ENCODE measurements around the gene EPHB6.

EPHB6 gene

DNA sequence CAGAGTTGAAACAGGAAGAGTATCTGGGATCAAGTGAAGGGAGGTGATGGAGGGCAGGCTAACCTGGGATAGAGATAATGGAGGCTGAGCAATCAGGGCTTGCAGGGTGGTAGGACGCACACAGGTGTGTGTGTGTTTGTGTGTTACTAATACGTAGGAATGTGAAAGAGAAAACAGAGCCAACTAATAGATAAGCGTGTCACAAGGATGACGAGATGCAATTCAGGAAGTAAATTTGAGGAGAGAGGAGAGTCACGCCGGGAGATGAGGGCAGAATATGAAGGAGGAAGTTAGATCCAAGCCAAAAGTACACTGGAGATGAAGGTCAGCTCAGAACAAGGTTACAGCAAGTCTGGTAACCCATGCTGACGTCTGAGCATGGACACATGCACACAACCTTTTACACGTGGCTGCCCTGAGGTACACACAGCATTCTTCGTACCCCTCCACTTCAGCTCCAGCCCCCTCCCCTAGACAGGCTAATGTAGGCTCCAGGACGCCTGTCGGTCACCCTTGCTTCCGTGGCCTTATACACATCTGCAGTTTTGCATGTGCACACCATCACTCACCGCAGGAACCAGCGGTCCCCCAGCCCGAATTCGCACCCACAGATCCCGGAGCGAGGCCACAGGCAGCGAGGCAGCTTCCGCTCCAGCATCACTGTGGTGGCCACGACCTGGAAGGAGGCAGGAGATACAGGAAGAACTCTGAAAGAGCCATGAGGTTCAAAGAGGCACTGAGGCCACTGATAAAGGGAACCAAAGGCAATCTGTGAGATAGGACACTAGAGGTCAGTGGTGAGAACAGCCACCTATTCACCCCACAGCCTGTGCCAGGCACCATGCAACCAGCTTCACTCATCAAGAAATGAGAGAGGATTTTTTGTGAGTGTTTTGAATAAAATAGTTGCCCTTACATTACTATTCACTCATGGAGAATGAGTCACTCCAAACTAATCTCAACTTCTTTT lies 54.3 kb downstream of the EPHB6 start:
- no peak overlapping the region for H3K4me3 ChIP-seq (ENCODE audit: low read depth, low read length)
- ChIA-PET POLR2A (no interaction called here), CTCF (interaction anchor here (0.5 to 2.7 kb wide), 21 partner anchors 8 to 471 kb away, joined by 3 to 13 read pairs (median 4); no protein-coding TSS in a partner anchor)
- H3K27ac ChIP-seq (ENCODE audit: extremely low read depth, low read depth, low read length), result no peak overlapping the region
- no peaks in the 10 kb centered on the region for H3K4me1 ChIP-seq (ENCODE audit: control insufficient read depth, insufficient read depth, low read length)
- no peak for TF ChIP-seq ZFP69B (tag by site-specific recombination; IDR thresholded peaks at IDR 0.05)
- no peak for TF ChIP-seq MEIS1 (CRISPR knock-in tag; IDR thresholded peaks at IDR 0.05; ENCODE audit: borderline replicate concordance)
- TF ChIP-seq ZNF341 (tag by site-specific recombination; IDR thresholded peaks at IDR 0.05; ENCODE audit: low read depth), result no peak
- TF ChIP-seq, protein P1, sequence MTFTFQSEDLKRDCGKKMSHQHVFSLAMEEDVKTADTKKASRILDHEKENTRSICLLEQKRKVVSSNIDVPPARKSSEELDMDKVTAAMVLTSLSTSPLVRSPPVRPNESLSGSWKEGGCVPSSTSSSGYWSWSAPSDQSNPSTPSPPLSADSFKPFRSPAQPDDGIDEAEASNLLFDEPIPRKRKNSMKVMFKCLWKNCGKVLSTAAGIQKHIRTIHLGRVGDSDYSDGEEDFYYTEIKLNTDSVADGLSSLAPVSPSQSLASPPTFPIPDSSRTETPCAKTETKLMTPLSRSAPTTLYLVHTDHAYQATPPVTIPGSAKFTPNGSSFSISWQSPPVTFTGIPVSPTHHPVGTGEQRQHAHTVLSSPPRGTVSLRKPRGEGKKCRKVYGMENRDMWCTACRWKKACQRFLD (tag by site-specific recombination; IDR thresholded peaks at IDR 0.05), result no peak
- TF ChIP-seq ZNF175 (tag by site-specific recombination; IDR thresholded peaks at IDR 0.05), result no peak
- TF ChIP-seq ZXDB (tag by site-specific recombination; IDR thresholded peaks at IDR 0.05), result no peak
- no peaks in the 10 kb centered on the region for H3K9me3 ChIP-seq (ENCODE audit: control insufficient read depth, insufficient read depth, low read depth, low read length)
- no peaks in the 10 kb centered on the region for H3K36me3 ChIP-seq (ENCODE audit: control insufficient read depth in 2 of 2, insufficient read depth in 1 of 2, low read length in 2 of 2)

- TF ChIP-seq ZNF223 (tag by site-specific recombination; IDR thresholded peaks at IDR 0.05) (no peak), ZNF701 (tag by site-specific recombination; IDR thresholded peaks at IDR 0.05) (no peak), ZNF335 (tag by site-specific recombination; conservative IDR thresholded peaks at IDR 0.05) (no peak), ZNF560 (tag by site-specific recombination; IDR thresholded peaks at IDR 0.05; ENCODE audit: borderline replicate concordance) (no peak), ZNF311 (tag by site-specific recombination; IDR thresholded peaks at IDR 0.05; ENCODE audit: borderline replicate concordance) (no peak), ZNF24 (tag by site-specific recombination; IDR thresholded peaks at IDR 0.05) (no peak), ZNF121 (tag by site-specific recombination; IDR thresholded peaks at IDR 0.05) (no peak), HOXD13 (CRISPR knock-in tag; IDR thresholded peaks at IDR 0.05; ENCODE audit: borderline replicate concordance) (no peak), ZNF473 (tag by site-specific recombination; IDR thresholded peaks at IDR 0.05) (no peak), ZBTB49 (tag by site-specific recombination; IDR thresholded peaks at IDR 0.05; ENCODE audit: low read depth) (no peak), ZNF747 (tag by site-specific recombination; IDR thresholded peaks at IDR 0.05) (no peak), ZNF248 (tag by site-specific recombination; IDR thresholded peaks at IDR 0.05) (no peak), ZNF571 (tag by site-specific recombination; IDR thresholded peaks at IDR 0.05) (no peak), KLF16 (tag by site-specific recombination; IDR thresholded peaks at IDR 0.05) (no peak), ZNF404 (tag by site-specific recombination; IDR thresholded peaks at IDR 0.05) (no peak), SP7 (tag by site-specific recombination; IDR thresholded peaks at IDR 0.05) (no peak)
- TF ChIP-seq, protein P2, sequence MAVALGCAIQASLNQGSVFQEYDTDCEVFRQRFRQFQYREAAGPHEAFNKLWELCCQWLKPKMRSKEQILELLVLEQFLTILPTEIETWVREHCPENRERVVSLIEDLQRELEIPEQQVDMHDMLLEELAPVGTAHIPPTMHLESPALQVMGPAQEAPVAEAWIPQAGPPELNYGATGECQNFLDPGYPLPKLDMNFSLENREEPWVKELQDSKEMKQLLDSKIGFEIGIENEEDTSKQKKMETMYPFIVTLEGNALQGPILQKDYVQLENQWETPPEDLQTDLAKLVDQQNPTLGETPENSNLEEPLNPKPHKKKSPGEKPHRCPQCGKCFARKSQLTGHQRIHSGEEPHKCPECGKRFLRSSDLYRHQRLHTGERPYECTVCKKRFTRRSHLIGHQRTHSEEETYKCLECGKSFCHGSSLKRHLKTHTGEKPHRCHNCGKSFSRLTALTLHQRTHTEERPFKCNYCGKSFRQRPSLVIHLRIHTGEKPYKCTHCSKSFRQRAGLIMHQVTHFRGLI (tag by site-specific recombination; IDR thresholded peaks at IDR 0.05), result no peak
- TF ChIP-seq, protein P3, sequence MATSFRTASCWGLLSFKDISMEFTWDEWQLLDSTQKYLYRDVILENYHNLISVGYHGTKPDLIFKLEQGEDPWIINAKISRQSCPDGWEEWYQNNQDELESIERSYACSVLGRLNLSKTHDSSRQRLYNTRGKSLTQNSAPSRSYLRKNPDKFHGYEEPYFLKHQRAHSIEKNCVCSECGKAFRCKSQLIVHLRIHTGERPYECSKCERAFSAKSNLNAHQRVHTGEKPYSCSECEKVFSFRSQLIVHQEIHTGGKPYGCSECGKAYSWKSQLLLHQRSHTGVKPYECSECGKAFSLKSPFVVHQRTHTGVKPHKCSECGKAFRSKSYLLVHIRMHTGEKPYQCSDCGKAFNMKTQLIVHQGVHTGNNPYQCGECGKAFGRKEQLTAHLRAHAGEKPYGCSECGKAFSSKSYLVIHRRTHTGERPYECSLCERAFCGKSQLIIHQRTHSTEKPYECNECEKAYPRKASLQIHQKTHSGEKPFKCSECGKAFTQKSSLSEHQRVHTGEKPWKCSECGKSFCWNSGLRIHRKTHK (tag by site-specific recombination; IDR thresholded peaks at IDR 0.05), result no peak
- TF ChIP-seq, protein P4, sequence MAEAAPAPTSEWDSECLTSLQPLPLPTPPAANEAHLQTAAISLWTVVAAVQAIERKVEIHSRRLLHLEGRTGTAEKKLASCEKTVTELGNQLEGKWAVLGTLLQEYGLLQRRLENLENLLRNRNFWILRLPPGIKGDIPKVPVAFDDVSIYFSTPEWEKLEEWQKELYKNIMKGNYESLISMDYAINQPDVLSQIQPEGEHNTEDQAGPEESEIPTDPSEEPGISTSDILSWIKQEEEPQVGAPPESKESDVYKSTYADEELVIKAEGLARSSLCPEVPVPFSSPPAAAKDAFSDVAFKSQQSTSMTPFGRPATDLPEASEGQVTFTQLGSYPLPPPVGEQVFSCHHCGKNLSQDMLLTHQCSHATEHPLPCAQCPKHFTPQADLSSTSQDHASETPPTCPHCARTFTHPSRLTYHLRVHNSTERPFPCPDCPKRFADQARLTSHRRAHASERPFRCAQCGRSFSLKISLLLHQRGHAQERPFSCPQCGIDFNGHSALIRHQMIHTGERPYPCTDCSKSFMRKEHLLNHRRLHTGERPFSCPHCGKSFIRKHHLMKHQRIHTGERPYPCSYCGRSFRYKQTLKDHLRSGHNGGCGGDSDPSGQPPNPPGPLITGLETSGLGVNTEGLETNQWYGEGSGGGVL (tag by site-specific recombination; IDR thresholded peaks at IDR 0.05), result no peak
- TF ChIP-seq, protein P1 (tag by site-specific recombination; IDR thresholded peaks at IDR 0.05), result no peak
- Histone ChIP-seq H3K4me1 (ENCODE audit: control insufficient read depth, insufficient read depth, low read length) (no peaks in the 10 kb centered on the region), H3K27ac (ENCODE audit: extremely low read depth, low read depth, low read length) (no peak overlapping the region), H3K9me3 (ENCODE audit: control insufficient read depth, insufficient read depth, low read depth, low read length) (no peaks in the 10 kb centered on the region), H3K4me3 (ENCODE audit: low read depth, low read length) (no peak overlapping the region), H3K36me3 (ENCODE audit: control insufficient read depth in 2 of 2, insufficient read depth in 1 of 2, low read length in 2 of 2) (no peaks in the 10 kb centered on the region)
- ChIA-PET POLR2A (interaction anchor here (0.9 kb wide), 1 partner anchor 13 kb away, joined by 3 read pairs; no protein-coding TSS in a partner anchor), CTCF (interaction anchor here (0.5 to 2.7 kb wide), 20 partner anchors 9 to 326 kb away, joined by 3 to 13 read pairs (median 4); no protein-coding TSS in a partner anchor)
Observed at GRCh38 chr7:142910031-142910433, 55.2 kb downstream of the EPHB6 start.
